Measurements from ENCODE around the gene ARL4C.

The ARL4C gene

DNA sequence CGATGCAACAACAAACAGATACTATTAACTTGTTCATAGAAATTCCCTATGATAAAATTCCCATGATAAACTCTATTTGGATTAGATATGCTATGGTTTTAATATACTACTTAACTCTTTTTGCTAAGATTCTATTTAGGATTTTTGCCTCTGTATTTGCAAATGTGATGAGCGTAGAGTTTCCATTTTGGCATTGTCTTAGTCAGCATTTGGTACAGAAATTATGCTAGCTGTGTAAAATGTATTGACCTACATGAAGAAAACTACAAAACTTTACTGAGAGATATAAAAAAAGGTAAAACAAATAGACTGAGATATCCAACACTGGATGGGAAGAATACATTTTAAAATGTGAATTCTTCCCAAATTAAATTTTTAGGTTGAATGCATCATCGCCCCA, 29.8 kb upstream of the ARL4C start:
- H3K4me2 ChIP-seq (ENCODE audit: low read length) = no peak overlapping the region
- no peaks in the 10 kb centered on the region for H3F3A ChIP-seq (ENCODE audit: insufficient read depth, low read length)
- no peaks in the 10 kb centered on the region for H3K79me2 ChIP-seq (ENCODE audit: insufficient read depth, low read length)
- no peak overlapping the region for H3K4me3 ChIP-seq (ENCODE audit: low read depth, low read length, poor library complexity, severe bottlenecking)
- no peaks in the 10 kb centered on the region for H3K9me3 ChIP-seq (ENCODE audit: low read length)
- H3K27ac ChIP-seq (ENCODE audit: low read depth, low read length, poor library complexity, severe bottlenecking) = no peak overlapping the region
- H3K27me3 ChIP-seq (ENCODE audit: insufficient read depth, low read length) = no peaks in the 10 kb centered on the region; the same call in 1 of the 2 replicates
- no peak overlapping the region for H2AFZ ChIP-seq (ENCODE audit: low read length)
- no peaks in the 10 kb centered on the region for H3K9me2 ChIP-seq (ENCODE audit: low read depth, low read length)
- TF ChIP-seq, protein P1, sequence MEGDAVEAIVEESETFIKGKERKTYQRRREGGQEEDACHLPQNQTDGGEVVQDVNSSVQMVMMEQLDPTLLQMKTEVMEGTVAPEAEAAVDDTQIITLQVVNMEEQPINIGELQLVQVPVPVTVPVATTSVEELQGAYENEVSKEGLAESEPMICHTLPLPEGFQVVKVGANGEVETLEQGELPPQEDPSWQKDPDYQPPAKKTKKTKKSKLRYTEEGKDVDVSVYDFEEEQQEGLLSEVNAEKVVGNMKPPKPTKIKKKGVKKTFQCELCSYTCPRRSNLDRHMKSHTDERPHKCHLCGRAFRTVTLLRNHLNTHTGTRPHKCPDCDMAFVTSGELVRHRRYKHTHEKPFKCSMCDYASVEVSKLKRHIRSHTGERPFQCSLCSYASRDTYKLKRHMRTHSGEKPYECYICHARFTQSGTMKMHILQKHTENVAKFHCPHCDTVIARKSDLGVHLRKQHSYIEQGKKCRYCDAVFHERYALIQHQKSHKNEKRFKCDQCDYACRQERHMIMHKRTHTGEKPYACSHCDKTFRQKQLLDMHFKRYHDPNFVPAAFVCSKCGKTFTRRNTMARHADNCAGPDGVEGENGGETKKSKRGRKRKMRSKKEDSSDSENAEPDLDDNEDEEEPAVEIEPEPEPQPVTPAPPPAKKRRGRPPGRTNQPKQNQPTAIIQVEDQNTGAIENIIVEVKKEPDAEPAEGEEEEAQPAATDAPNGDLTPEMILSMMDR (IDR thresholded peaks at IDR 0.05; ENCODE audit: low read length) = no peak
- TF ChIP-seq EZH2 (IDR thresholded peaks at IDR 0.05; ENCODE audit: borderline replicate concordance, low read length) = no peak
- H3K36me3 ChIP-seq (ENCODE audit: insufficient read depth, low read length) = no peaks in the 10 kb centered on the region
- no peaks in the 10 kb centered on the region for H4K20me1 ChIP-seq (ENCODE audit: insufficient read depth, low read length)
- H3K9ac ChIP-seq (ENCODE audit: low read length) = no peak overlapping the region
- H3K4me1 ChIP-seq (ENCODE audit: insufficient read depth, low read length, severe bottlenecking) = no peaks in the 10 kb centered on the region

DNA sequence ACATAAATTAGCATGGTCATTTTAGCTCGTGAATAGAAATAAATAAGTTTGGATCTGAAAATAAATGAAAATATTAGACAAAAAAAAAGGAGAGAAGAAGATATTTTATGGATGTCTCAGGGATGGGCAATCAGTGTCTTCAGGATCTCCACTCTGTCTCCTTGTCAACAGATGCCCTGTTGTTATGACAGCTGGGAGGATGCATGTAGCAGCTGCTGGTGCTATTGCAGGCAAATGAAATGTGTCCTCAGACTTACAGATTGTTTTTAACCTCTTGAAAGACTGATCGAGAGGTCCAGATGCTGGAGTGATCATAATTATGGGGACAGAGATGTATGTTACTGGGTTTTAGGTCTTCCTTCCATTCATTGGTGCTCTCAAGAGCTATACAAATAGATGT, 24.7 kb upstream of the ARL4C start:
- no peaks in the 10 kb centered on the region for H3K9me3 ChIP-seq (ENCODE audit: low read length)
- no peaks in the 10 kb centered on the region for H3F3A ChIP-seq (ENCODE audit: insufficient read depth, low read length)
- H3K4me1 ChIP-seq (ENCODE audit: insufficient read depth, low read length, severe bottlenecking) = no peaks in the 10 kb centered on the region
- H3K4me2 ChIP-seq (ENCODE audit: low read length) = no peak overlapping the region
- no peak overlapping the region for H3K4me3 ChIP-seq (ENCODE audit: low read depth, low read length, poor library complexity, severe bottlenecking)
- H2AFZ ChIP-seq (ENCODE audit: low read length) = no peak overlapping the region
- no peaks in the 10 kb centered on the region for H3K79me2 ChIP-seq (ENCODE audit: insufficient read depth, low read length)
- TF ChIP-seq, protein P1 (IDR thresholded peaks at IDR 0.05; ENCODE audit: low read length) = no peak
- no peak for TF ChIP-seq EZH2 (IDR thresholded peaks at IDR 0.05; ENCODE audit: borderline replicate concordance, low read length)
- H3K27ac ChIP-seq (ENCODE audit: low read depth, low read length, poor library complexity, severe bottlenecking) = no peak overlapping the region
- no peaks in the 10 kb centered on the region for H3K9me2 ChIP-seq (ENCODE audit: low read depth, low read length)
- no peaks in the 10 kb centered on the region; the same call in 1 of the 2 replicates for H3K27me3 ChIP-seq (ENCODE audit: insufficient read depth, low read length)
- no peaks in the 10 kb centered on the region for H3K36me3 ChIP-seq (ENCODE audit: insufficient read depth, low read length)
- no peak overlapping the region for H3K9ac ChIP-seq (ENCODE audit: low read length)
- no peaks in the 10 kb centered on the region for H4K20me1 ChIP-seq (ENCODE audit: insufficient read depth, low read length)

DNA sequence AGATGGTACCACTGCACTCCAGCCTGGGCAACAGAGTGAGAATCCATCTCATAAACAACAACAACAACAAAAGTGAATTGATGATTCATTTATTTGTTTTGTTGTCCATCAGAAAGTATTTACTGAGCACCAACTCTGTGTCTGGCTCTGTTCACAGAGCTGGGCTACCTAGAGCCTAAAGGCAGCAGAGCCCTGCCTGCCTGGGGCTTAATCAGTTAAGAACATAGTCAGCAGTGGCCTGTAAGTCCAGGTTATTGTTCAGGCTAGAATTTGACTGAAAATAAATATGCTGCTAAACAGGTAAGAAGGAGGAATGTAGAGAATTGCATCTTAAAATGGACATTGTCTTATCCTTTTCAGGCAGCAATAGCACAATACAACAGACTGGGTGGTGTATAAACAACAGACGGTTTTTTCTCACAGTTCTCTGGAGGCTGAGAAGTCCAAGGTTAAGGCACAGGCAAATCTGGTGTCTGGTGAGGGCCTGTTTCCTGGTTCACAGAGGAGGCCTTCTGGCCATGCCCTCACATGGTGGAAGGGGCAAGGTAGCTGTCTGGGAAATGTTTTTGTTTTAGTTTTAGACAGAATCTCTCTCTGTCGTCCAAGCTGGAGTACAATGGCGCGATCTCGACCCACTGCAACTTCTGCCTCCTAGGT, 22.2 kb upstream of the ARL4C start:
- Histone ChIP-seq H3K9me2 (ENCODE audit: low read depth, low read length) (no peaks in the 10 kb centered on the region), H3K9me3 (ENCODE audit: low read length) (no peaks in the 10 kb centered on the region), H2AFZ (ENCODE audit: low read length) (no peak overlapping the region), H3K27ac (ENCODE audit: low read depth, low read length, poor library complexity, severe bottlenecking) (no peak overlapping the region), H4K20me1 (ENCODE audit: insufficient read depth, low read length) (no peaks in the 10 kb centered on the region), H3F3A (ENCODE audit: insufficient read depth, low read length) (no peaks in the 10 kb centered on the region), H3K4me2 (ENCODE audit: low read length) (no peak overlapping the region), H3K36me3 (ENCODE audit: insufficient read depth, low read length) (no peaks in the 10 kb centered on the region), H3K9ac (ENCODE audit: low read length) (no peak overlapping the region), H3K4me3 (ENCODE audit: low read depth, low read length, poor library complexity, severe bottlenecking) (no peak overlapping the region), H3K27me3 (ENCODE audit: insufficient read depth, low read length) (no peaks in the 10 kb centered on the region; the same call in 1 of the 2 replicates), H3K79me2 (ENCODE audit: insufficient read depth, low read length) (no peaks in the 10 kb centered on the region), H3K4me1 (ENCODE audit: insufficient read depth, low read length, severe bottlenecking) (no peaks in the 10 kb centered on the region)
- TF ChIP-seq EZH2 (IDR thresholded peaks at IDR 0.05; ENCODE audit: borderline replicate concordance, low read length) = no peak
- TF ChIP-seq, protein P1 (IDR thresholded peaks at IDR 0.05; ENCODE audit: low read length) = no peak

Measured in OCI-LY1 (cell line).